HCT116 (cell line): ENCODE data around the gene KCNK1.

Source experiments
- CTCF ChIP-seq, 3 experiments: fragments of 200-600 bp in 1 of 3; sonication (generic) in 1 of 3; IDR thresholded peaks in 2 of 3; conservative IDR thresholded peaks in 1 of 3; 2 replicates each; pipeline ENCODE4 v1.5.1; 2012 to 2017; ENCODE audit warnings: low read depth in 2 of 3, low read length in 2 of 3, antibody characterized with exemption in 1 of 3, borderline replicate concordance in 1 of 3, control low read depth in 1 of 3, mild to moderate bottlenecking in 1 of 3, mixed read lengths in 1 of 3, mixed run types in 1 of 3, moderate library complexity in 1 of 3; ENCODE audit not compliant: insufficient read depth in 1 of 3
- EZH2phosphoT487 ChIP-seq: fragments of 200-600 bp; IDR thresholded peaks from 2 replicates; pipeline ENCODE4 v1.6.1; 2018; ENCODE audit warnings: antibody characterized with exemption, borderline replicate concordance
- MAX ChIP-seq: IDR thresholded peaks from 2 replicates; pipeline ENCODE4 v1.6.1; 2012
- POLR2A ChIP-seq: IDR thresholded peaks from 2 replicates; pipeline ENCODE4 v1.7.0; 2011; ENCODE audit warnings: borderline replicate concordance; ENCODE audit not compliant: insufficient read depth, insufficient read length; ENCODE audit errors: extremely low read depth
- POLR2AphosphoS5 ChIP-seq: IDR thresholded peaks from 2 replicates; pipeline ENCODE4 v1.6.1; 2011; ENCODE audit warnings: mild to moderate bottlenecking, low read depth, low read length, moderate library complexity
- SP1 ChIP-seq: IDR thresholded peaks from 2 replicates; pipeline ENCODE4 v1.6.1; 2012; ENCODE audit warnings: low read depth
- YY1 ChIP-seq: IDR thresholded peaks from 2 replicates; pipeline ENCODE4 v1.6.1; 2011; ENCODE audit warnings: low read length, low read depth, moderate library complexity, mild to moderate bottlenecking; ENCODE audit not compliant: insufficient replicate concordance; ENCODE audit errors: extremely low read depth
- TF ChIP-seq, protein P1 (sequence below): IDR thresholded peaks from 2 replicates; pipeline ENCODE4 v1.6.1; 2012; ENCODE audit warnings: low read depth

GRCh38 chr1:233587196-233587595 is 26.7 kb upstream of the KCNK1 start:
- no peak for TF ChIP-seq POLR2A
- TF ChIP-seq CTCF (IDR thresholded peaks at IDR 0.05 in 2 of 3, conservative IDR thresholded peaks at IDR 0.05 in 1 of 3; ENCODE audit: borderline replicate concordance in 1 of 3, insufficient read depth in 1 of 3, low read depth in 2 of 3, low read length in 2 of 3): no peak
- TF ChIP-seq POLR2AphosphoS5: no peak
- no peak for TF ChIP-seq YY1
- TF ChIP-seq MAX: no peak
- no peak for TF ChIP-seq SP1
- no peak for TF ChIP-seq EZH2phosphoT487
- TF ChIP-seq, protein P1, sequence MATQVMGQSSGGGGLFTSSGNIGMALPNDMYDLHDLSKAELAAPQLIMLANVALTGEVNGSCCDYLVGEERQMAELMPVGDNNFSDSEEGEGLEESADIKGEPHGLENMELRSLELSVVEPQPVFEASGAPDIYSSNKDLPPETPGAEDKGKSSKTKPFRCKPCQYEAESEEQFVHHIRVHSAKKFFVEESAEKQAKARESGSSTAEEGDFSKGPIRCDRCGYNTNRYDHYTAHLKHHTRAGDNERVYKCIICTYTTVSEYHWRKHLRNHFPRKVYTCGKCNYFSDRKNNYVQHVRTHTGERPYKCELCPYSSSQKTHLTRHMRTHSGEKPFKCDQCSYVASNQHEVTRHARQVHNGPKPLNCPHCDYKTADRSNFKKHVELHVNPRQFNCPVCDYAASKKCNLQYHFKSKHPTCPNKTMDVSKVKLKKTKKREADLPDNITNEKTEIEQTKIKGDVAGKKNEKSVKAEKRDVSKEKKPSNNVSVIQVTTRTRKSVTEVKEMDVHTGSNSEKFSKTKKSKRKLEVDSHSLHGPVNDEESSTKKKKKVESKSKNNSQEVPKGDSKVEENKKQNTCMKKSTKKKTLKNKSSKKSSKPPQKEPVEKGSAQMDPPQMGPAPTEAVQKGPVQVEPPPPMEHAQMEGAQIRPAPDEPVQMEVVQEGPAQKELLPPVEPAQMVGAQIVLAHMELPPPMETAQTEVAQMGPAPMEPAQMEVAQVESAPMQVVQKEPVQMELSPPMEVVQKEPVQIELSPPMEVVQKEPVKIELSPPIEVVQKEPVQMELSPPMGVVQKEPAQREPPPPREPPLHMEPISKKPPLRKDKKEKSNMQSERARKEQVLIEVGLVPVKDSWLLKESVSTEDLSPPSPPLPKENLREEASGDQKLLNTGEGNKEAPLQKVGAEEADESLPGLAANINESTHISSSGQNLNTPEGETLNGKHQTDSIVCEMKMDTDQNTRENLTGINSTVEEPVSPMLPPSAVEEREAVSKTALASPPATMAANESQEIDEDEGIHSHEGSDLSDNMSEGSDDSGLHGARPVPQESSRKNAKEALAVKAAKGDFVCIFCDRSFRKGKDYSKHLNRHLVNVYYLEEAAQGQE: no peak
